Hepatocyte (in vitro differentiated cells): ENCODE results near the gene GNAO1. TPM values are rescaled to one million over a fixed set of nuclear protein-coding genes. Genes with fewer than 3 reads are reported as not detected.

ENCODE experiments used
- DNase-seq: peaks from one replicate; pipeline ENCODE4 v3.0.0-alpha.2; 2016; ENCODE audit warnings: low spot score
- H2AFZ ChIP-seq: fragments of 200-600 bp; sonication (generic); 2 replicates; pipeline ENCODE4 v1.6.0; 2016; ENCODE audit warnings: antibody characterized with exemption, mild to moderate bottlenecking
- H3K27ac ChIP-seq: fragments of 200-600 bp; sonication (generic); 2 replicates; pipeline ENCODE4 v1.5.1; 2016; ENCODE audit warnings: mild to moderate bottlenecking
- H3K27me3 ChIP-seq: fragments of 200-600 bp; sonication (generic); 2 replicates; pipeline ENCODE4 v1.6.1; 2016
- H3K36me3 ChIP-seq: fragments of 200-600 bp; sonication (generic); replicated peaks from 2 replicates; pipeline ENCODE4 v1.5.1; 2016; ENCODE audit warnings: low read depth; ENCODE audit not compliant: insufficient read depth
- H3K4me1 ChIP-seq: fragments of 200-600 bp; sonication (generic); 2 replicates; pipeline ENCODE4 v1.5.1; 2016; ENCODE audit warnings: mild to moderate bottlenecking, moderate library complexity; ENCODE audit not compliant: insufficient read depth
- H3K4me2 ChIP-seq: fragments of 200-600 bp; sonication (generic); 2 replicates; pipeline ENCODE4 v1.6.0; 2016
- H3K4me3 ChIP-seq: fragments of 200-600 bp; sonication (generic); 2 replicates; pipeline ENCODE4 v1.5.1; 2016; ENCODE audit warnings: mild to moderate bottlenecking
- H3K79me2 ChIP-seq: fragments of 200-600 bp; sonication (generic); 2 replicates; pipeline ENCODE4 v1.6.0; 2017; ENCODE audit warnings: mild to moderate bottlenecking
- H3K9me2 ChIP-seq: fragments of 200-600 bp; sonication (generic); replicated peaks from 2 replicates; pipeline ENCODE4 v1.6.0; 2017; ENCODE audit warnings: mild to moderate bottlenecking; ENCODE audit not compliant: insufficient read depth
- H3K9me3 ChIP-seq: fragments of 200-600 bp; sonication (generic); 2 replicates; pipeline ENCODE4 v1.5.1; 2016; ENCODE audit warnings: low read depth, mild to moderate bottlenecking
- H4K20me1 ChIP-seq: fragments of 200-600 bp; sonication (generic); 2 replicates; pipeline ENCODE4 v1.6.0; 2016; ENCODE audit warnings: mild to moderate bottlenecking; ENCODE audit not compliant: insufficient read depth, poor library complexity, severe bottlenecking
- CTCF ChIP-seq: fragments of 200-600 bp; sonication (generic); IDR thresholded peaks from 2 replicates; pipeline ENCODE4 v1.5.1; 2016; ENCODE audit warnings: antibody characterized with exemption, mild to moderate bottlenecking; ENCODE audit not compliant: poor library complexity
- EZH2 ChIP-seq: fragments of 200-600 bp; sonication (generic); IDR thresholded peaks from 2 replicates; pipeline ENCODE4 v1.6.1; 2016; ENCODE audit warnings: antibody characterized with exemption, mild to moderate bottlenecking, borderline replicate concordance
- EZH2phosphoT487 ChIP-seq: fragments of 200-600 bp; sonication (generic); IDR thresholded peaks from one replicate; pipeline ENCODE4 v1.6.1; 2018; ENCODE audit warnings: antibody characterized with exemption, mild to moderate bottlenecking, low read depth, moderate library complexity; ENCODE audit not compliant: unreplicated experiment, severe bottlenecking
- WGBS: methylation state at CpG from one replicate; pipeline ENCODE4 v1.1.6; 2016; ENCODE audit warnings: low lambda C conversion rate; ENCODE audit errors: missing lambda C conversion rate; 5-methylcytosine and 5-hydroxymethylcytosine counted together
- polyA plus RNA-seq: library from polyadenylated mRNA; unstranded; fragments of >200 nt; fragmentation: Nextera tagmentation; extraction: Ambion mirVana; gene quantifications from 2 replicates; pipeline ENCODE4 v1.2.1, GENCODE V29; 2016
- total RNA-seq: library from RNA; depleted of rRNA; stranded (reverse); fragments of >200 nt; gene quantifications from 2 replicates; pipeline ENCODE4 v1.2.3, GENCODE V29; 2014

Gene GNAO1
- total and polyA plus RNA-seq, 2 experiments from 2014 or later, result 0.77 to 2.2 TPM

GRCh38 chr16:56382459-56382858, 191.2 kb downstream of the GNAO1 start:
- H3K9me2 ChIP-seq, result no peaks in the 10 kb centered on the region
- H3K4me1 ChIP-seq, result no peaks in the 10 kb centered on the region
- no peaks in the 10 kb centered on the region for H3K79me2 ChIP-seq
- WGBS, result 91% methylated on average over 4 of the region's 4 CpGs
- no peak overlapping the region for H3K4me2 ChIP-seq
- H3K27ac ChIP-seq, result no peak overlapping the region
- H3K9me3 ChIP-seq, result no peaks in the 10 kb centered on the region
- DNase-seq, result no peak
- H3K27me3 ChIP-seq, result no peaks in the 10 kb centered on the region
- no peaks in the 10 kb centered on the region for H3K36me3 ChIP-seq
- no peak overlapping the region for H2AFZ ChIP-seq
- H4K20me1 ChIP-seq, result no peaks in the 10 kb centered on the region
- no peak for TF ChIP-seq CTCF
- no peak overlapping the region for H3K4me3 ChIP-seq

GRCh38 chr16:56382901-56383355, 191.6 kb downstream of the GNAO1 start:
- Histone ChIP-seq H3K27me3 (no peaks in the 10 kb centered on the region), H3K4me2 (no peak overlapping the region), H3K9me3 (no peaks in the 10 kb centered on the region), H3K9me2 (no peaks in the 10 kb centered on the region), H3K4me3 (no peak overlapping the region), H3K36me3 (no peaks in the 10 kb centered on the region), H2AFZ (no peak overlapping the region), H3K27ac (no peak overlapping the region), H4K20me1 (no peaks in the 10 kb centered on the region), H3K4me1 (no peaks in the 10 kb centered on the region), H3K79me2 (no peaks in the 10 kb centered on the region)
- no peak for DNase-seq
- TF ChIP-seq CTCF (no peak), EZH2 (no peak), EZH2phosphoT487 (no peak)
- 79% methylated on average over 5 of the region's 5 CpGs for WGBS

- H3K9me2 ChIP-seq, result no peaks in the 10 kb centered on the region
- DNase-seq, result no peak
- no peak overlapping the region for H3K4me3 ChIP-seq
- no peaks in the 10 kb centered on the region for H3K79me2 ChIP-seq
- no peaks in the 10 kb centered on the region for H4K20me1 ChIP-seq
- no peaks in the 10 kb centered on the region for H3K27me3 ChIP-seq
- H3K4me1 ChIP-seq, result no peaks in the 10 kb centered on the region
- H3K4me2 ChIP-seq, result no peak overlapping the region
- TF ChIP-seq CTCF, result no peak
- TF ChIP-seq EZH2phosphoT487, result no peak
- no peak for TF ChIP-seq EZH2
- 92% methylated on average over 4 of the region's 4 CpGs for WGBS
- H3K36me3 ChIP-seq, result no peaks in the 10 kb centered on the region
- no peak overlapping the region for H3K27ac ChIP-seq
- no peaks in the 10 kb centered on the region for H3K9me3 ChIP-seq
- H2AFZ ChIP-seq, result no peak overlapping the region
These were observed 192.9 kb downstream of the GNAO1 start for GRCh38 chr16:56384074-56384721.

- H3K27ac ChIP-seq, result no peak overlapping the region
- no peak overlapping the region for H3K4me2 ChIP-seq
- no peaks in the 10 kb centered on the region for H3K36me3 ChIP-seq
- H4K20me1 ChIP-seq, result no peaks in the 10 kb centered on the region
- TF ChIP-seq EZH2phosphoT487, result no peak
- TF ChIP-seq CTCF, result no peak
- TF ChIP-seq EZH2, result no peak
- no peaks in the 10 kb centered on the region for H3K9me3 ChIP-seq
- H3K79me2 ChIP-seq, result no peaks in the 10 kb centered on the region
- H3K27me3 ChIP-seq, result no peaks in the 10 kb centered on the region
- H3K4me3 ChIP-seq, result no peak overlapping the region
- H3K4me1 ChIP-seq, result no peaks in the 10 kb centered on the region
- no peak for DNase-seq
- H3K9me2 ChIP-seq, result no peaks in the 10 kb centered on the region
- no peak overlapping the region for H2AFZ ChIP-seq
- WGBS, result 93% methylated on average over 3 of the region's 3 CpGs
These were observed 196.1 kb downstream of the GNAO1 start for GRCh38 chr16:56387396-56387795.
